Adrenal gland (tissue), 5 donors: ENCODE measurements around the gene CTSL.

Experiments used
- POLR2A ChIP-seq, 2 donors: fragments of 450-650 bp; IDR thresholded peaks; one replicate each; pipeline ENCODE4 v1.6.1; 2017; ENCODE audit warnings: antibody characterized with exemption in 2 of 2, mild to moderate bottlenecking in 2 of 2, moderate library complexity in 1 of 2
- TF ChIP-seq, protein P1 (sequence below), 6 experiments: fragments of 450-650 bp in 4 of 6; fragments of 200-600 bp in 2 of 6; sonication (generic) in 1 of 6; IDR thresholded peaks; 1 replicate in 5 of 6; 2 replicates in 1 of 6; pipeline versions ENCODE4 v1.5.1 to v1.8.0; 2016 to 2021; ENCODE audit warnings: antibody characterized with exemption in 6 of 6, mild to moderate bottlenecking in 2 of 6, moderate library complexity in 1 of 6
- donor health status: DM: no; HTN: no; CAD: no.

DNA sequence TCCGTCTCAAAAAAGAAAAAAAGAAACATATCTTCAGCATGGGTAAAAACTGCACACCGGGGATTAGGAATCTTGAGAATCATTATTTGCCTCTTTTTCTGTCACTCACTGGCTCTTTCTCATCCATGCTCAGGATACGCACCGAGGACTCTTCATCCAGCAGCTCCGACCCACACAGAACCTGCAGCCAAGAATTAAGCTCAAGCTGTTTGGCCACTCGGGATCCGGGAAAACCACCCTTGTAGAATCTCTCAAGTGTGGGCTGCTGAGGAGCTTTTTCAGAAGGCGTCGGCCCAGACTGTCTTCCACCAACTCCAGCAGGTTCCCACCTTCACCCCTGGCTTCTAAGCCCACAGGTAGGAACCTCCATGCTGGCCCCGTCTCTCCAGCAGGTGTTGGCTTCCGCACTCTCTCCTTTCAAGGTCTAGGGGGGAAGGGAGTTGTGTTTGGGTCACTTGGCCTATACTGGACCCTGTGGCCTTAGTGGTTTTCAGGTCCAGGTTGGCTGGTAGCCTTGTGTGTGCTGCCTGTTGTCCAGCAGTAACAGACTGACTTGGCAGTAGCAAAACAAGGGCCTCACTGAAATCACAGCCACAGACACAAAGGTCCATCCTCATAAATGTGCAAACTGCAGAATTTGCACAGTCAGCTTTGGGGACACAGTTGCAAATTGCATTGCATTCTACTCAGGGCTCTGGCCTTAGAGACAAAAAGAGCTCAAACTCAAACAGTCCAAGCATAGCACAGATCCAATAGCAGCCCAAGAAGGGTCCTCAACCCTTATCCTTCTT, 44.5 kb upstream of the CTSL start:
- TF ChIP-seq POLR2A (IDR thresholded peaks at IDR 0.05) = no peak
- TF ChIP-seq, protein P1, sequence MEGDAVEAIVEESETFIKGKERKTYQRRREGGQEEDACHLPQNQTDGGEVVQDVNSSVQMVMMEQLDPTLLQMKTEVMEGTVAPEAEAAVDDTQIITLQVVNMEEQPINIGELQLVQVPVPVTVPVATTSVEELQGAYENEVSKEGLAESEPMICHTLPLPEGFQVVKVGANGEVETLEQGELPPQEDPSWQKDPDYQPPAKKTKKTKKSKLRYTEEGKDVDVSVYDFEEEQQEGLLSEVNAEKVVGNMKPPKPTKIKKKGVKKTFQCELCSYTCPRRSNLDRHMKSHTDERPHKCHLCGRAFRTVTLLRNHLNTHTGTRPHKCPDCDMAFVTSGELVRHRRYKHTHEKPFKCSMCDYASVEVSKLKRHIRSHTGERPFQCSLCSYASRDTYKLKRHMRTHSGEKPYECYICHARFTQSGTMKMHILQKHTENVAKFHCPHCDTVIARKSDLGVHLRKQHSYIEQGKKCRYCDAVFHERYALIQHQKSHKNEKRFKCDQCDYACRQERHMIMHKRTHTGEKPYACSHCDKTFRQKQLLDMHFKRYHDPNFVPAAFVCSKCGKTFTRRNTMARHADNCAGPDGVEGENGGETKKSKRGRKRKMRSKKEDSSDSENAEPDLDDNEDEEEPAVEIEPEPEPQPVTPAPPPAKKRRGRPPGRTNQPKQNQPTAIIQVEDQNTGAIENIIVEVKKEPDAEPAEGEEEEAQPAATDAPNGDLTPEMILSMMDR (IDR thresholded peaks at IDR 0.05) = no peak
